GM18867 (cell line): Measurements from ENCODE around the gene EPB41L2.
"Not testable (repeated sequence)": the region's sequence is repeated elsewhere in the genome, so short reads cannot be mapped to it uniquely, and the experiment has no call there.

Experiments
- ATAC-seq: cut with Tn5 transposase; IDR thresholded peaks from one replicate; pipeline ENCODE4 v1.9.1; 2021; ENCODE audit warnings: mild to moderate bottlenecking, moderate library complexity; ENCODE audit not compliant: unreplicated experiment

The EPB41L2 gene

GRCh38 chr6:131005439-131006016 lies 57.5 kb downstream of the EPB41L2 start:
- no peak for ATAC-seq

- no peak for ATAC-seq
Observed at GRCh38 chr6:131004936-131005335, 58.1 kb downstream of the EPB41L2 start.

GRCh38 chr6:131004387-131004755 lies 58.7 kb downstream of the EPB41L2 start:
- no peak for ATAC-seq

GRCh38 chr6:131003488-131004386 lies 59.3 kb downstream of the EPB41L2 start:
- no peak for ATAC-seq

GRCh38 chr6:131002661-131002980 lies 60.4 kb downstream of the EPB41L2 start:
- ATAC-seq: no peak

- no peak for ATAC-seq
Observed at GRCh38 chr6:131001945-131002660, 60.9 kb downstream of the EPB41L2 start.

- ATAC-seq: no peak
Observed at GRCh38 chr6:131001111-131001736, 61.8 kb downstream of the EPB41L2 start.

GRCh38 chr6:131000544-131000943 lies 62.5 kb downstream of the EPB41L2 start:
- ATAC-seq: no peak

GRCh38 chr6:130997061-130997753 lies 65.8 kb downstream of the EPB41L2 start:
- ATAC-seq: no peak

GRCh38 chr6:130996635-130997034 lies 66.4 kb downstream of the EPB41L2 start:
- no peak for ATAC-seq

GRCh38 chr6:130995783-130996447 lies 67.1 kb downstream of the EPB41L2 start:
- no peak for ATAC-seq

- ATAC-seq: no peak
Observed at GRCh38 chr6:130994319-130995097, 68.5 kb downstream of the EPB41L2 start.

GRCh38 chr6:130993292-130993765 lies 69.7 kb downstream of the EPB41L2 start:
- no peak for ATAC-seq

GRCh38 chr6:130991422-130992137 lies 71.5 kb downstream of the EPB41L2 start:
- ATAC-seq: no peak

- not testable (repeated sequence) for ATAC-seq
Observed at GRCh38 chr6:130987539-130987938, 75.5 kb downstream of the EPB41L2 start.

- ATAC-seq: no peak
Observed at GRCh38 chr6:130985115-130985514, 77.9 kb downstream of the EPB41L2 start.

GRCh38 chr6:130982941-130983456 lies 80.0 kb downstream of the EPB41L2 start:
- ATAC-seq: no peak

GRCh38 chr6:130982135-130982534 lies 80.9 kb downstream of the EPB41L2 start:
- ATAC-seq: no peak

GRCh38 chr6:130981409-130981808 lies 81.6 kb downstream of the EPB41L2 start:
- ATAC-seq: no peak
